GM19239 (cell line): ENCODE measurements around the gene RWDD3.
A peak's percentile ranks its signal among the peaks of the same experiment; 100 is the strongest.

Experiments used
- DNase-seq: peaks from one replicate; pipeline ENCODE4 v3.0.0; 2011; ENCODE audit warnings: low spot score; ENCODE audit not compliant: insufficient read length
- FAIRE-seq: peaks from 2 replicates; lab custom pipeline; 2011; peaks lifted over from hg19 to GRCh38; lab: Jason Lieb, UNC

The RWDD3 gene

GRCh38 chr1:95233737-95234500, at the start of gene RWDD3:
Gene RWDD3, plus strand, starts transcription at chr1:95234210. Its CDS starts 21 bp downstream, at chr1:95234231.
- FAIRE-seq (peak; percentile 91), DNase-seq (peak; percentile 81)

- FAIRE-seq (no peak), DNase-seq (no peak)
Measured at GRCh38 chr1:95186149-95186548, 47.9 kb upstream of the RWDD3 start.

GRCh38 chr1:95193591-95193990, 40.4 kb upstream of the RWDD3 start:
- FAIRE-seq (no peak), DNase-seq (no peak)

- DNase-seq (no peak), FAIRE-seq (no peak)
Measured at GRCh38 chr1:95195046-95195445, 39.0 kb upstream of the RWDD3 start.

GRCh38 chr1:95196017-95196416, 38.0 kb upstream of the RWDD3 start:
- no peak for DNase-seq
- no peak for FAIRE-seq

- no peak for DNase-seq
Measured at GRCh38 chr1:95197616-95198252, 36.3 kb upstream of the RWDD3 start.

GRCh38 chr1:95201905-95202304, 32.1 kb upstream of the RWDD3 start:
- no peak for FAIRE-seq
- DNase-seq: no peak

More at GRCh38 chr1:95197616-95198252, 36.3 kb upstream of the RWDD3 start:
- no peak for FAIRE-seq

- FAIRE-seq: no peak
- no peak for DNase-seq
Measured at GRCh38 chr1:95203908-95204437, 30.0 kb upstream of the RWDD3 start.

GRCh38 chr1:95206514-95206913, 27.5 kb upstream of the RWDD3 start:
- FAIRE-seq: no peak

GRCh38 chr1:95207223-95207935, 26.6 kb upstream of the RWDD3 start:
- no peak for FAIRE-seq

More at GRCh38 chr1:95206514-95206913, 27.5 kb upstream of the RWDD3 start:
- no peak for DNase-seq

GRCh38 chr1:95208876-95209275, 25.1 kb upstream of the RWDD3 start:
- DNase-seq (no peak), FAIRE-seq (no peak)

More at GRCh38 chr1:95207223-95207935, 26.6 kb upstream of the RWDD3 start:
- DNase-seq: no peak

- FAIRE-seq (no peak), DNase-seq (no peak)
Measured at GRCh38 chr1:95209291-95209690, 24.7 kb upstream of the RWDD3 start.

GRCh38 chr1:95216292-95216990, 17.6 kb upstream of the RWDD3 start:
- FAIRE-seq (no peak), DNase-seq (no peak)

GRCh38 chr1:95217371-95217770, 16.6 kb upstream of the RWDD3 start:
- no peak for DNase-seq
- FAIRE-seq: no peak

- FAIRE-seq (no peak), DNase-seq (no peak)
Measured at GRCh38 chr1:95219407-95219806, 14.6 kb upstream of the RWDD3 start.

- DNase-seq (no peak), FAIRE-seq (no peak)
Measured at GRCh38 chr1:95221306-95221705, 12.7 kb upstream of the RWDD3 start.

GRCh38 chr1:95222629-95223028, 11.4 kb upstream of the RWDD3 start:
- FAIRE-seq (no peak), DNase-seq (no peak)

- FAIRE-seq (no peak), DNase-seq (no peak)
Measured at GRCh38 chr1:95223110-95223509, 10.9 kb upstream of the RWDD3 start.

- FAIRE-seq (no peak), DNase-seq (no peak)
Measured at GRCh38 chr1:95226781-95227660, 7.0 kb upstream of the RWDD3 start.
